GM15510 (cell line): Measurements from ENCODE around the gene HMBS.

ENCODE experiments used
- POLR2A ChIP-seq: IDR thresholded peaks from 3 replicates; pipeline ENCODE4 v1.6.1; 2011; ENCODE audit warnings: borderline replicate concordance; ENCODE audit not compliant: insufficient read length; ENCODE audit errors: extremely low read depth

The HMBS gene

GRCh38 chr11:119093942-119094815 lies 9.5 kb downstream of the HMBS start:
- TF ChIP-seq POLR2A = no peak

GRCh38 chr11:119094816-119095065 lies 10.1 kb downstream of the HMBS start:
- no peak for TF ChIP-seq POLR2A

GRCh38 chr11:119095066-119095880 lies 10.6 kb downstream of the HMBS start:
- peak; percentile 100 for TF ChIP-seq POLR2A

DNA sequence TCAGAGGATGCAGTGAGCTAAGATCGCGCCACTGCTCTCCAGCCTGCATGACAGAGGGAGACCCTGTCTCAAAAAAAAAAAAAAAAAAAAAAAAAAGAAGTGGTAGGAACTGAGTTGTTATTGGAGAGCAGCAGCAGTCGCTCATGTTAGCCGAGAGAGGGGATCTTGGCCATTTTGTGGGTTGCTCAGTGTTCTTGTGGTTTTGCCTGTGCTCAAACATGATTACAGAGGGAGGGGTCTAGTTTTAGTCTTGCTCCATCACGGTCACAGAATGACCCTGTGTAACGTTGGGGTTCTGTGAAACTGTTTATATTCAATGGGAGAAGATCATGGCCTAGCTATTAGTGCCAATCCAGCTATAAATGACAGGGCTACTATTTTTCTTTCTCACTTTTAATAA lies 15.0 kb downstream of the HMBS start:
- no peak for TF ChIP-seq POLR2A

GRCh38 chr11:119100246-119100970 lies 15.7 kb downstream of the HMBS start:
- no peak for TF ChIP-seq POLR2A

- no peak for TF ChIP-seq POLR2A
Measured at GRCh38 chr11:119100994-119101758, 16.5 kb downstream of the HMBS start.

- TF ChIP-seq POLR2A = no peak
Measured at GRCh38 chr11:119101759-119102423, 17.2 kb downstream of the HMBS start, which contains the start of gene DPAGT1. TSS of gene DPAGT1 (minus strand) at chr11:119101853. CDS start at chr11:119101655, 198 bp downstream.

DNA sequence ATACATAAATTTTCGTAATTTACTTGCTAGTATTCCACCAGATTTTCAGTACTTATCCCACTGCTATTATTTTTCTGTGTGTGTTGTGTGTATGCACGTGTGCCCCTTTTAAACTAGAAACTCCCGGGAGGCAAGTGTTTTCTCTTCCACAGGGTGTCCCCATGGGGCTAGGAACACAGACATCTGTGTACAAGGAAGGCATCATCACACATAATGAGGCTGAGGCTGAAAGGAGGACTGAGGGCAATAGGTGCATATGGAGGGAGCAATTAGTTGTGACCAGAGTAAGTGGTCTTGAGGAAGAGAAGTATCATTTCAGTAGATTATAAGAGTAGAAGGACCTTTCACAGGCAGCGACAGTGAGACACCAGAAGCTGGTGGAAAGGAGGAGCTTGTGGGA lies 19.1 kb downstream of the HMBS start:
- TF ChIP-seq POLR2A = no peak

DNA sequence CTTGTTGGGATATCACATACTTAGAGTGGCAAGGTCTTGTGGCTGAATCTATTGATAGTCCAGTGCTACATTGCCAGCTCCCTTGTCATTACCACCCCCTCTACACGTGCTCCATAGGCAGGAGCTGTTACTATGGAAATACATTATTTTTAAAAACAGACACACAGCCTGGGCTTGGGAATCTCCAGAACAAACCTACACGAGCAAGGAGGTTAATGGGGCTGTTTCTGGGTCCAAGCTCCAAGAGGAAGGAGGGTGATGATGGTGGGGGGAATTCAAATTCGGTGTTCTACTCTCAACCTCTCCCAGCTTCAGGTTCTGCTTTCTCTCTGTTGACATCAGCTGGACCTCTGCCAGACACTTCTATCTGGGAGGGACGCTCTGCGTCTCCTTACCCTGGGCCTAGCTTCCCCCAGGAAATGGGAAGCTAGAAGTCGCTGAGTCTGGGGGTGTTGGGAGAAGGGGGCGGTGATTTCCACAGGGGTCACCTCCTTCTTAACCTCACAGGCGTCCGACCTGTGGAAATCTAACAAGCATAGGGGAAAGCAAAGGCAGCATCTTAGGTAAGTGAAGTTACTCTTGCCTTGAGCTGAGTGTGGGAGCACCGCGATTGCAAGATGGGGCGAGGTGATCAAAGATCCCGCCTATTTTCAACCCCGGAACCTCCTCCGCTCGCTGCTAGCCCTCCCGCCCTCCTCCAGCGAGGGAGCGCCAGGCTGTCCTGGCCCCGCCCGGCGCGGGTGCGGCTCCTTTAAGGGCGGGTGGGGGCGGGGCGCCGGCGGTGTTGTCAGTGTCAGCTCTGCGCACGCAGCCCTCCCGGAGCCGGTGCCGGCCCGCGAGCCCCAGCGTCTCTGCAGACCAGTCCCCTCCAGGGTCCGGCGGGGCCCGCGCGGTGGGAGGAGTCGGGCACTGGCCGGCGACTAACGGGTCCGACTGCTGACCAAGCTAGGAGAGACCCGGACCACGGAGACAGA lies 22.2 kb downstream of the HMBS start, which contains the start of gene C2CD2L:
TSS of gene C2CD2L (plus strand) at position 781 of the 974 bp plus-strand sequence. CDS start 398 bp downstream, outside the sequence.
- peak; percentile 76 for TF ChIP-seq POLR2A

GRCh38 chr11:119107538-119108145 lies 23.0 kb downstream of the HMBS start:
- TF ChIP-seq POLR2A = no peak

DNA sequence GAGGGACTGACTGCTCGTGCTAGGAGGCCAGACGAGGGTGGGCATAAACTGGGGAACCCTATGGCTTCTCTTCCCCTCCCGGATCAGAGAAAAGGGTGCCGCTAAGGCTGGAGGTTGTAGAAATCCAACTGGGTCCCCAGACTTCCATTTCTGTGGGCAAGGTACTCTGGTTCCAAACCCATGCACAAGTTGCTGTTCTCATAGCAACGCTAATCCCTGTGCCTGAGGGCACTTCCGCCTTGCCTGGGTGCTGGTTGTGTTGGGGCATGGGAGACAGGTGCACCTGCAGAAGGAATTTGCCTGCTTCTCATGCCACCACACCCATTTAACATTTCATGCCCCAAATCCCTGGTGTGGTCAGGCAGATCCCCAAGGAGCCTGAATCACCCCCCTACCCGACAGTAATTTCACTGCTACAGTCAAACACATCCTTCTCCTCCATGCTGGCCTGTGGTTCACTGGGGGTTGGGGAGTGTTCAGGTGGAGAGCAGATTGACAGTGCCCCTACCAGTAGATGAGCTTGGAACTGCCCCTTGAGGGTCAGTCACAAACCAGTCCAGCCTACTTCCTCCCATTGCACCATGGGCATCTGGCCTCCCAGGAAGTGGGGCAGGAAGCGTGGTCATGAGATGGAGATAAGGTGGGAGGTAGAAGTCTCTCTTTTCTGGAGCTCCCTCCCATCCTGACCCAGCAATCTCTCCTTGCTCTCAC lies 23.6 kb downstream of the HMBS start:
- TF ChIP-seq POLR2A = no peak

DNA sequence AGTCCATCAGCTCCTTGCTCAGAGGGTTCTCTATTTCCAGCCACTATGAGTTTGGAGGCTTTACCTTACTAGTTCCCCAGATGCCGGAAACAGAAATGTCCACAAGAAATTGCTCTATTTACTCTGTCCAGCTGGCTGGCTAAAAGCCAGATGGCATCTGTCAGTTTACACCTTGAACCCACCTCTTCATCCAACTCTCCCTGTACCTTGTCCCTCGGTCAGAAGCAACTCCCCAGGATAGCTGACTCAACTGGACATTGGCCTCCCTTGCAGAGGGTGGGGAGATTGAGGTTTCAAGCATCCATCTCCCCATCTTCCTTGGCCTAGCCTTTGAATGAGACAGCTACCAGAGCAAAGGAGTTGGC lies 24.2 kb downstream of the HMBS start:
- no peak for TF ChIP-seq POLR2A
